ENCODE results near the gene EIF3CL. TPM values are rescaled to one million over a fixed set of nuclear protein-coding genes. Genes with fewer than 3 reads are reported as not detected.
"Not testable (repeated sequence)": the region's sequence is repeated elsewhere in the genome, so short reads cannot be mapped to it uniquely, and the experiment has no call there.

The EIF3CL gene
- 100 to 1,000 TPM in 2 of 6 experiments, 10 to 100 TPM in 1, 1 to 10 TPM in 2, under 1 TPM in 1; 0.07 to 146 (median 19.7) TPM for total RNA-seq
- long read RNA-seq, partial matches to known transcripts, result 11 of 12 reads
- long read RNA-seq, other reads (novel, unspliced or antisense), result 0 of 12 reads

- H3K9me3 ChIP-seq; H3K4me1 ChIP-seq; DNase-seq; H3K36me3 ChIP-seq; H3K27ac ChIP-seq; intact Hi-C loops (cut with DNase I); H3K27me3 ChIP-seq: not testable (repeated sequence)
- no CpG with 5 or more reads among the region's 66 CpGs for WGBS (ENCODE audit: insufficient coverage, low coverage, low lambda C conversion rate, missing lambda C conversion rate)
- H3K4me3 ChIP-seq, result peak within 1 kb of the TSS in 1 of 3 donors; percentile 33
- ATAC-seq, result peak; percentile 100
These were observed at the start of gene EIF3CL for GRCh38 chr16:28403220-28404072. EIF3CL (minus strand) TSS chr16:28403841; CDS start chr16:28403618, 223 bp downstream.

- intact Hi-C loops (cut with DNase I); ATAC-seq; H3K27ac ChIP-seq; H3K36me3 ChIP-seq; DNase-seq; H3K9me3 ChIP-seq; H3K4me3 ChIP-seq; H3K27me3 ChIP-seq; H3K4me1 ChIP-seq: not testable (repeated sequence)
- WGBS (ENCODE audit: insufficient coverage, low coverage, low lambda C conversion rate, missing lambda C conversion rate), result no CpG with 5 or more reads among the region's 6 CpGs
These were observed 43.4 kb upstream of the EIF3CL start for GRCh38 chr16:28447081-28447480.

GRCh38 chr16:28446388-28446787 lies 42.7 kb upstream of the EIF3CL start:
- H3K9me3 ChIP-seq; H3K27ac ChIP-seq; H3K4me1 ChIP-seq; DNase-seq; H3K36me3 ChIP-seq; intact Hi-C loops (cut with DNase I); H3K27me3 ChIP-seq; ATAC-seq; H3K4me3 ChIP-seq: not testable (repeated sequence)
- no CpG with 5 or more reads among the region's 4 CpGs for WGBS (ENCODE audit: insufficient coverage, low coverage, low lambda C conversion rate, missing lambda C conversion rate)

- H3K27ac ChIP-seq; intact Hi-C loops (cut with DNase I); H3K36me3 ChIP-seq; H3K4me1 ChIP-seq; ATAC-seq; H3K9me3 ChIP-seq; H3K4me3 ChIP-seq; H3K27me3 ChIP-seq: not testable (repeated sequence)
- DNase-seq, result peak in 1 of 3 donors; percentile 21
- WGBS (ENCODE audit: insufficient coverage, low coverage, low lambda C conversion rate, missing lambda C conversion rate), result 94% methylated on average over 2 of the region's 6 CpGs
These were observed 40.3 kb upstream of the EIF3CL start for GRCh38 chr16:28443943-28444342.

- H3K9me3 ChIP-seq; H3K4me3 ChIP-seq; intact Hi-C loops (cut with DNase I); H3K36me3 ChIP-seq; DNase-seq; H3K4me1 ChIP-seq; H3K27ac ChIP-seq; H3K27me3 ChIP-seq: not testable (repeated sequence)
- 36% methylated on average over 3 of the region's 6 CpGs for WGBS (ENCODE audit: insufficient coverage, low coverage, low lambda C conversion rate, missing lambda C conversion rate)
- ATAC-seq, result peak in 1 of 4 donors; percentile 40
These were observed 35.3 kb upstream of the EIF3CL start for GRCh38 chr16:28438899-28439298.

GRCh38 chr16:28435340-28435739 lies 31.7 kb upstream of the EIF3CL start:
- H3K27me3 ChIP-seq; H3K4me3 ChIP-seq; H3K4me1 ChIP-seq; H3K9me3 ChIP-seq; intact Hi-C loops (cut with DNase I); H3K27ac ChIP-seq; H3K36me3 ChIP-seq; ATAC-seq: not testable (repeated sequence)
- DNase-seq, result peak in 1 of 3 donors; percentile 31
- WGBS (ENCODE audit: insufficient coverage, low coverage, low lambda C conversion rate, missing lambda C conversion rate), result no CpG with 5 or more reads among the region's 29 CpGs

- H3K9me3 ChIP-seq; intact Hi-C loops (cut with DNase I); H3K27me3 ChIP-seq; H3K36me3 ChIP-seq; H3K27ac ChIP-seq; H3K4me1 ChIP-seq; H3K4me3 ChIP-seq; DNase-seq: not testable (repeated sequence)
- WGBS (ENCODE audit: insufficient coverage, low coverage, low lambda C conversion rate, missing lambda C conversion rate), result no CpG with 5 or more reads among the region's 10 CpGs
- ATAC-seq, result peak; percentile 99 to 100 (median 100)
These were observed 22.5 kb upstream of the EIF3CL start for GRCh38 chr16:28426060-28426680.

- ATAC-seq, result peak in 1 of 4 donors; percentile 57
- H3K27me3 ChIP-seq; H3K4me1 ChIP-seq; H3K4me3 ChIP-seq; H3K9me3 ChIP-seq; H3K27ac ChIP-seq; H3K36me3 ChIP-seq; intact Hi-C loops (cut with DNase I); DNase-seq: not testable (repeated sequence)
- WGBS (ENCODE audit: insufficient coverage, low coverage, low lambda C conversion rate, missing lambda C conversion rate), result no CpG with 5 or more reads among the region's 11 CpGs
These were observed 17.6 kb upstream of the EIF3CL start for GRCh38 chr16:28421071-28421750.

- H3K9me3 ChIP-seq; H3K36me3 ChIP-seq; H3K4me1 ChIP-seq; ATAC-seq; DNase-seq; intact Hi-C loops (cut with DNase I); H3K4me3 ChIP-seq; H3K27ac ChIP-seq; H3K27me3 ChIP-seq: not testable (repeated sequence)
- 95% methylated on average over 6 of the region's 30 CpGs for WGBS (ENCODE audit: insufficient coverage, low coverage, low lambda C conversion rate, missing lambda C conversion rate)
These were observed 13.4 kb upstream of the EIF3CL start for GRCh38 chr16:28417033-28417432.

GRCh38 chr16:28414530-28414929 lies 10.9 kb upstream of the EIF3CL start:
- H3K36me3 ChIP-seq; H3K4me1 ChIP-seq; H3K9me3 ChIP-seq; H3K27ac ChIP-seq; ATAC-seq; H3K27me3 ChIP-seq; H3K4me3 ChIP-seq; intact Hi-C loops (cut with DNase I): not testable (repeated sequence)
- 80% methylated on average over 3 of the region's 18 CpGs for WGBS (ENCODE audit: insufficient coverage, low coverage, low lambda C conversion rate, missing lambda C conversion rate)
- peak in 1 of 3 donors; percentile 10 for DNase-seq

GRCh38 chr16:28413585-28413984 lies 9.9 kb upstream of the EIF3CL start:
- H3K27ac ChIP-seq; intact Hi-C loops (cut with DNase I); DNase-seq; H3K9me3 ChIP-seq; H3K4me3 ChIP-seq; H3K27me3 ChIP-seq; H3K36me3 ChIP-seq; ATAC-seq; H3K4me1 ChIP-seq: not testable (repeated sequence)
- WGBS (ENCODE audit: insufficient coverage, low coverage, low lambda C conversion rate, missing lambda C conversion rate), result no CpG with 5 or more reads among the region's 7 CpGs

Measured in right lobe of liver (tissue), 6 donors.